Stimulated activated CD8-positive, alpha-beta memory T cell treated with anti-CD3 and anti-CD28 coated beads, Interleukin-15, amount 100 ng/mL, for 24 hours (primary cell): Measurements from ENCODE around the gene TTBK2.

Source experiments
- DNase-seq: peaks from one replicate; pipeline ENCODE4 v3.0.0-alpha.2; 2020; ENCODE audit warnings: low read depth

Gene TTBK2

GRCh38 chr15:42692997-42693396 is 227.6 kb downstream of the TTBK2 start:
- no peak for DNase-seq

- DNase-seq = no peak
Measured at GRCh38 chr15:42692536-42692935, 228.0 kb downstream of the TTBK2 start.

GRCh38 chr15:42691770-42692169 is 228.8 kb downstream of the TTBK2 start:
- no peak for DNase-seq

GRCh38 chr15:42691308-42691707 is 229.3 kb downstream of the TTBK2 start:
- no peak for DNase-seq
